IMR-90 (cell line): ENCODE data around the gene SCP2D1. TPM values are rescaled to one million over a fixed set of nuclear protein-coding genes. Genes with fewer than 3 reads are reported as not detected.

ENCODE experiments used
- ATAC-seq: fragments of 200-7000 bp; cut with Tn5 transposase; 2 replicates; pipeline ENCODE4 v1.9.1; 2020; ENCODE audit warnings: low read depth, mild to moderate bottlenecking, moderate library complexity
- BruUV-seq: library from RNA; stranded (reverse); fragments of 400-500 nt; replicated peaks from 2 replicates; lab custom pipeline; 2021; lab: Mats Ljungman, UMichigan
- CTCF ChIA-PET: fragments of 300-600 bp; formaldehyde crosslinking; extraction: SDS; loops from one replicate; lab custom pipeline; 2021; ENCODE audit warnings: antibody characterized with exemption; lab: Yijun Ruan, JAX
- POLR2A ChIA-PET: fragments of 300-600 bp; sonication (Branson Sonifier 250); formaldehyde crosslinking; loops from one replicate; lab custom pipeline; 2022; ENCODE audit warnings: antibody characterized with exemption; ENCODE audit not compliant: unreplicated experiment; lab: Charles Lee
- DNase-seq: peaks from one replicate; pipeline ENCODE4 v3.0.0; 2013
- H2AFZ ChIP-seq: replicated peaks from 2 replicates; pipeline ENCODE3; 2013; ENCODE audit warnings: low read length, mild to moderate bottlenecking; ENCODE audit not compliant: poor library complexity
- H2AK5ac ChIP-seq: 2 replicates; pipeline ENCODE4 v1.6.1; 2013; ENCODE audit warnings: low read depth, low read length, inconsistent platforms
- H2AK9ac ChIP-seq: replicated peaks from 2 replicates; pipeline ENCODE3; 2013; ENCODE audit warnings: mild to moderate bottlenecking, low read depth, low read length, moderate library complexity; ENCODE audit not compliant: poor library complexity
- H2BK120ac ChIP-seq: 2 replicates; pipeline ENCODE4 v1.6.1; 2013; ENCODE audit warnings: low read depth, low read length, inconsistent platforms
- H2BK15ac ChIP-seq: 3 replicates; pipeline ENCODE4 v1.6.1; 2013; ENCODE audit warnings: low read depth, low read length, inconsistent platforms
- H2BK20ac ChIP-seq: 2 replicates; pipeline ENCODE4 v1.6.1; 2013; ENCODE audit warnings: low read depth, mild to moderate bottlenecking, inconsistent platforms, low read length, moderate library complexity
- H2BK5ac ChIP-seq: 2 replicates; pipeline ENCODE4 v1.6.1; 2013; ENCODE audit warnings: mild to moderate bottlenecking, low read depth, low read length, inconsistent platforms; ENCODE audit not compliant: poor library complexity, severe bottlenecking
- H3K14ac ChIP-seq: replicated peaks from 2 replicates; pipeline ENCODE4 v1.6.1; 2013; ENCODE audit warnings: low read depth, low read length, inconsistent platforms
- H3K18ac ChIP-seq: 2 replicates; pipeline ENCODE4 v1.6.1; 2013; ENCODE audit warnings: low read depth, low read length, control low read depth
- H3K23ac ChIP-seq: 2 replicates; pipeline ENCODE4 v1.6.1; 2013; ENCODE audit warnings: low read depth, low read length, inconsistent platforms
- H3K27ac ChIP-seq: 2 replicates; pipeline ENCODE4 v1.5.1; 2013; ENCODE audit warnings: mild to moderate bottlenecking, control low read depth, low read length; ENCODE audit not compliant: insufficient read depth
- H3K27me3 ChIP-seq: 2 replicates; pipeline ENCODE4 v1.6.1; 2013; ENCODE audit warnings: low read length; ENCODE audit not compliant: control insufficient read depth, insufficient read depth
- H3K36me3 ChIP-seq: 2 replicates; pipeline ENCODE4 v1.6.1; 2013; ENCODE audit warnings: low read length, mixed read lengths; ENCODE audit not compliant: control insufficient read depth, insufficient read depth
- H3K4ac ChIP-seq: 2 replicates; pipeline ENCODE4 v1.6.1; 2013; ENCODE audit warnings: low read depth, low read length, inconsistent platforms
- H3K4me1 ChIP-seq: 2 replicates; pipeline ENCODE4 v1.6.1; 2013; ENCODE audit warnings: low read length, mixed read lengths; ENCODE audit not compliant: control insufficient read depth, insufficient read depth
- H3K4me2 ChIP-seq: 2 replicates; pipeline ENCODE4 v1.6.1; 2013; ENCODE audit warnings: low read depth, mild to moderate bottlenecking, control low read depth, low read length, moderate library complexity
- H3K4me3 ChIP-seq: 2 replicates; pipeline ENCODE4 v1.5.1; 2013; ENCODE audit warnings: low read depth, mild to moderate bottlenecking, control low read depth, low read length, moderate library complexity; ENCODE audit not compliant: insufficient read depth
- H3K56ac ChIP-seq: 2 replicates; pipeline ENCODE4 v1.6.1; 2013; ENCODE audit warnings: low read length, inconsistent platforms; ENCODE audit not compliant: insufficient read depth; ENCODE audit errors: extremely low read depth
- H3K79me1 ChIP-seq, 2 experiments: 2 replicates each; pipeline ENCODE4 v1.6.1; 2013; ENCODE audit warnings: low read length in 2 of 2, inconsistent platforms in 1 of 2, low read depth in 1 of 2
- H3K9ac ChIP-seq: 2 replicates; pipeline ENCODE4 v1.6.1; 2013; ENCODE audit warnings: low read depth, low read length, control low read depth
- H3K9me1 ChIP-seq: 2 replicates; pipeline ENCODE4 v1.6.1; 2013; ENCODE audit warnings: low read length, inconsistent platforms; ENCODE audit not compliant: insufficient read depth
- H3K9me3 ChIP-seq: 2 replicates; pipeline ENCODE4 v1.6.1; 2013; ENCODE audit warnings: low read length; ENCODE audit not compliant: control insufficient read depth, insufficient read depth
- H4K20me1 ChIP-seq: 2 replicates; pipeline ENCODE4 v1.6.1; 2013; ENCODE audit warnings: low read length, inconsistent platforms; ENCODE audit not compliant: insufficient read depth
- H4K5ac ChIP-seq: 2 replicates; pipeline ENCODE4 v1.6.1; 2013; ENCODE audit warnings: mild to moderate bottlenecking, low read depth, low read length, control low read depth
- H4K8ac ChIP-seq, 2 experiments: 2 replicates each; pipeline ENCODE4 v1.6.1; 2013; ENCODE audit warnings: low read depth in 2 of 2, low read length in 2 of 2, control low read depth in 1 of 2, inconsistent platforms in 1 of 2
- H4K91ac ChIP-seq: 2 replicates; pipeline ENCODE4 v1.6.1; 2013; ENCODE audit warnings: low read depth, low read length, inconsistent platforms; ENCODE audit not compliant: insufficient read depth
- BHLHE40 ChIP-seq: fragments of 150-350 bp; IDR thresholded peaks from 2 replicates; pipeline ENCODE4 v1.6.1; 2016; ENCODE audit warnings: mild to moderate bottlenecking, low read depth, low read length
- CEBPB ChIP-seq: IDR thresholded peaks from 2 replicates; pipeline ENCODE4 v1.6.1; 2012; ENCODE audit warnings: low read depth, low read length, improper control_type of control experiment
- CHD1 ChIP-seq: IDR thresholded peaks from 2 replicates; pipeline ENCODE4 v1.6.1; 2012; ENCODE audit warnings: low read depth, low read length, improper control_type of control experiment
- FOS ChIP-seq: fragments of 150-350 bp; IDR thresholded peaks from 2 replicates; pipeline ENCODE4 v1.6.1; 2016; ENCODE audit warnings: low read depth, low read length
- MAFK ChIP-seq: IDR thresholded peaks from 2 replicates; pipeline ENCODE4 v1.6.1; 2012; ENCODE audit warnings: low read depth, low read length, improper control_type of control experiment
- MAZ ChIP-seq: IDR thresholded peaks from 2 replicates; pipeline ENCODE4 v1.6.1; 2012; ENCODE audit warnings: low read depth, mild to moderate bottlenecking, low read length, improper control_type of control experiment, moderate library complexity, borderline replicate concordance
- NFE2L2 ChIP-seq: fragments of 150-350 bp; IDR thresholded peaks from 2 replicates; pipeline ENCODE4 v1.6.1; 2016; ENCODE audit warnings: low read depth, mild to moderate bottlenecking, low read length
- RCOR1 ChIP-seq: IDR thresholded peaks from 2 replicates; pipeline ENCODE4 v1.6.1; 2012; ENCODE audit warnings: mild to moderate bottlenecking, low read length, improper control_type of control experiment; ENCODE audit not compliant: insufficient replicate concordance
- RFX5 ChIP-seq: IDR thresholded peaks from 2 replicates; pipeline ENCODE4 v1.8.0; 2012; ENCODE audit warnings: low read depth, mild to moderate bottlenecking, low read length, moderate library complexity
- WGBS, 2 experiments: methylation state at CpG; one replicate each; pipeline versions ENCODE4 v1.1.5 to v1.1.7; 2013; ENCODE audit warnings: missing lambda C conversion rate in 2 of 2; ENCODE audit not compliant: insufficient read length in 1 of 2; ENCODE audit errors: extremely low coverage in 2 of 2; 5-methylcytosine and 5-hydroxymethylcytosine counted together
- dilution Hi-C: fragments of 300-500 bp; cut with HindIII; formaldehyde crosslinking; loops from one replicate; pipeline ENCODE4 v1.14.3; 2018; ENCODE audit warnings: low sequenced_read_pairs; ENCODE audit not compliant: unreplicated experiment
- in situ Hi-C: fragments of 300-500 bp; cut with MboI; formaldehyde crosslinking; loops from 3 replicates; pipeline ENCODE4 v1.14.3; 2019; ENCODE audit warnings: low sequenced_read_pairs, inconsistent platforms, mixed read lengths
- intact Hi-C: fragments of 100-400 bp; cut with micrococcal nuclease; formaldehyde crosslinking; loops from 2 replicates; pipeline ENCODE4 v1.10.0; 2022
- polyA plus RNA-seq, 3 experiments: library from polyadenylated mRNA; depleted of rRNA; stranded (reverse); fragments of >200 nt; gene quantifications; 2 replicates each; pipeline ENCODE4 v1.2.3, GENCODE V29; 2012; ENCODE audit warnings: low replicate concordance in 1 of 3
- total RNA-seq: library from RNA; depleted of rRNA; stranded (reverse); fragments of >200 nt; gene quantifications from 2 replicates; pipeline ENCODE4 v1.2.3, GENCODE V29; 2012
- TF ChIP-seq, protein P1 (sequence below): conservative IDR thresholded peaks from 2 replicates; pipeline ENCODE4 v1.5.1; 2012; ENCODE audit warnings: mild to moderate bottlenecking, low read depth, low read length, improper control_type of control experiment
- TF ChIP-seq, protein P2 (sequence below): fragments of 150-350 bp; IDR thresholded peaks from 2 replicates; pipeline ENCODE4 v1.6.1; 2017; ENCODE audit warnings: mild to moderate bottlenecking, antibody characterized with exemption, low read length, low read depth
- TF ChIP-seq, protein P3 (sequence below): fragments of 150-350 bp; IDR thresholded peaks from 2 replicates; pipeline ENCODE4 v1.6.1; 2016; ENCODE audit warnings: low read depth, mild to moderate bottlenecking, low read length, moderate library complexity, borderline replicate concordance

Gene SCP2D1
- total and polyA plus RNA-seq, 2 of the 4 experiments (the other 2 are of a cell fraction), result not detected

DNA sequence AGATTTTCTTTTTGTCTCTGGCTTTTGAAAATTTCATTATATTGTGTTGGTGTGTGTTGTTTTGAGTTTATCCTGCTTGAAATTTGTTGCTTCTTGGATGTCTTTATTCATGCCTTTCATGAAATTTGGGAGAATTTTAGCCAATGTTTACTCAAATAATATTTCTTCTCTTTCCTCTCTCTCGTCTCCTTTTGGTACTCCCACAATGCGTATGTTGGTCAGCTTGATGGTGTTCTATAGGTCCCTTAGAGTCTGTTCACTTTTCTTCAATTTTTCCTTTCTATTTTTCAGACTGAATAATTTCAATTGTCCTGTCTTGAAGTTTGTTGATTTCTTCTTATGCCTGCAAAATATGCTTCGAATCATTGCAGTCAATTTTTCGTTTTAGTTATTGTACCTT is 39.6 kb downstream of the SCP2D1 start:
- no peaks in the 10 kb centered on the region for H4K20me1 ChIP-seq

More for the DNA sequence above, 39.6 kb downstream of the SCP2D1 start:
- Histone ChIP-seq H3K4me3 (no peak overlapping the region), H2AK5ac (no peak overlapping the region), H3K36me3 (no peaks in the 10 kb centered on the region), H3K27ac (no peak overlapping the region), H3K18ac (no peak overlapping the region), H3K4me1 (no peaks in the 10 kb centered on the region), H2BK5ac (no peak overlapping the region), H3K56ac (no peak overlapping the region), H2BK20ac (no peak overlapping the region), H2BK120ac (no peak overlapping the region), H3K23ac (no peak overlapping the region), H4K5ac (no peak overlapping the region), H3K9me3 (no peaks in the 10 kb centered on the region), H3K4me2 (no peak overlapping the region), H3K9me1 (no peaks in the 10 kb centered on the region), H3K4ac (no peak overlapping the region), H4K8ac (no peak overlapping the region), H2AK9ac (no peak overlapping the region), H3K27me3 (no peaks in the 10 kb centered on the region), H2AFZ (no peak overlapping the region), H2BK15ac (no peak overlapping the region), H3K14ac (no peak overlapping the region), H4K91ac (no peak overlapping the region), H3K79me1 (no peaks in the 10 kb centered on the region), H3K9ac (no peak overlapping the region)
- CTCF ChIA-PET, result interaction anchor here (1.6 kb wide), 1 partner anchor 221 kb away, joined by 4 read pairs; no protein-coding TSS in a partner anchor
- in situ Hi-C loops, result no loop called here
- no peak for ATAC-seq
- TF ChIP-seq MAFK (no peak), MAZ (no peak), NFE2L2 (no peak), BHLHE40 (no peak), CEBPB (no peak), RFX5 (no peak), RCOR1 (no peak), CHD1 (no peak), FOS (no peak)
- TF ChIP-seq, protein P1, sequence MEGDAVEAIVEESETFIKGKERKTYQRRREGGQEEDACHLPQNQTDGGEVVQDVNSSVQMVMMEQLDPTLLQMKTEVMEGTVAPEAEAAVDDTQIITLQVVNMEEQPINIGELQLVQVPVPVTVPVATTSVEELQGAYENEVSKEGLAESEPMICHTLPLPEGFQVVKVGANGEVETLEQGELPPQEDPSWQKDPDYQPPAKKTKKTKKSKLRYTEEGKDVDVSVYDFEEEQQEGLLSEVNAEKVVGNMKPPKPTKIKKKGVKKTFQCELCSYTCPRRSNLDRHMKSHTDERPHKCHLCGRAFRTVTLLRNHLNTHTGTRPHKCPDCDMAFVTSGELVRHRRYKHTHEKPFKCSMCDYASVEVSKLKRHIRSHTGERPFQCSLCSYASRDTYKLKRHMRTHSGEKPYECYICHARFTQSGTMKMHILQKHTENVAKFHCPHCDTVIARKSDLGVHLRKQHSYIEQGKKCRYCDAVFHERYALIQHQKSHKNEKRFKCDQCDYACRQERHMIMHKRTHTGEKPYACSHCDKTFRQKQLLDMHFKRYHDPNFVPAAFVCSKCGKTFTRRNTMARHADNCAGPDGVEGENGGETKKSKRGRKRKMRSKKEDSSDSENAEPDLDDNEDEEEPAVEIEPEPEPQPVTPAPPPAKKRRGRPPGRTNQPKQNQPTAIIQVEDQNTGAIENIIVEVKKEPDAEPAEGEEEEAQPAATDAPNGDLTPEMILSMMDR, result no peak
- TF ChIP-seq, protein P2, sequence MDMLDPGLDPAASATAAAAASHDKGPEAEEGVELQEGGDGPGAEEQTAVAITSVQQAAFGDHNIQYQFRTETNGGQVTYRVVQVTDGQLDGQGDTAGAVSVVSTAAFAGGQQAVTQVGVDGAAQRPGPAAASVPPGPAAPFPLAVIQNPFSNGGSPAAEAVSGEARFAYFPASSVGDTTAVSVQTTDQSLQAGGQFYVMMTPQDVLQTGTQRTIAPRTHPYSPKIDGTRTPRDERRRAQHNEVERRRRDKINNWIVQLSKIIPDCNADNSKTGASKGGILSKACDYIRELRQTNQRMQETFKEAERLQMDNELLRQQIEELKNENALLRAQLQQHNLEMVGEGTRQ, result no peak
- TF ChIP-seq, protein P3, sequence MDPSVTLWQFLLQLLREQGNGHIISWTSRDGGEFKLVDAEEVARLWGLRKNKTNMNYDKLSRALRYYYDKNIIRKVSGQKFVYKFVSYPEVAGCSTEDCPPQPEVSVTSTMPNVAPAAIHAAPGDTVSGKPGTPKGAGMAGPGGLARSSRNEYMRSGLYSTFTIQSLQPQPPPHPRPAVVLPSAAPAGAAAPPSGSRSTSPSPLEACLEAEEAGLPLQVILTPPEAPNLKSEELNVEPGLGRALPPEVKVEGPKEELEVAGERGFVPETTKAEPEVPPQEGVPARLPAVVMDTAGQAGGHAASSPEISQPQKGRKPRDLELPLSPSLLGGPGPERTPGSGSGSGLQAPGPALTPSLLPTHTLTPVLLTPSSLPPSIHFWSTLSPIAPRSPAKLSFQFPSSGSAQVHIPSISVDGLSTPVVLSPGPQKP, result no peak
- POLR2A ChIA-PET, result no interaction called here
- no TSS peak for BruUV-seq
- DNase-seq, result no peak
- intact Hi-C loops, result no loop called here
- dilution Hi-C loops, result no loop called here
- no CpG with 5 or more reads among the region's 4 CpGs for WGBS, 2 experiments
